ENCODE results near the gene MGAT4B. TPM values are rescaled to one million over a fixed set of nuclear protein-coding genes. Genes with fewer than 3 reads are reported as not detected.

The MGAT4B gene
- total RNA-seq, 2 donors from 2014 or later = 137 to 168 TPM

DNA sequence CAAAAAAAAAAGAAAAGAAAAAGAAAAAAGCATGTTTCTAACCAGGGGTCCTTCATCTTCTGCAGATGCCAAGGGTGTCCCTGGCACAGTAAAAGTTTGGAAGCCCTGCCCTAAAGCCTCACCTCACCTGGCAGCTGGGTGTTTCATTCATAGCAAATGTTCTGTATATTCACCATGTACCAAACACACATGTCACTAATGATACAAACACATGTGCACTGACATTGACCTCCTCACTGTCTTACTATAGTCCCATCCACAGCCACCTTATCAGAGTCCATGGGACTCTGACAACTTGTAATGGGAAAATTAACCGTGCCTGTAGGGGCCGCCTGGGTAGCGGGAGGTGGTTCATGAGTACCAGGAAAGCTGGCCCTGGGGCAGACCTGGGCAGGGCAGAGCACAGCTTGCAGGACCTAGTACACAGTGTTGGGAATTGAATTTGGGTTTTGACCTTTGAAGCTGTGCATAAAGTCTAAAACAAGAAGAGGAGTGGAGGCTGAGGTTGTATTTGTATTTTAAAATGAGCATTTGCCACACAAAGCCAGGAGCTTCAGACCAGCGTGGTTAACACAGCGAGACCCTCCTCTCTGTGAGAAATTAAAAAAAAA is 6.4 kb upstream of the MGAT4B start:
- ATAC-seq (no peak), DNase-seq (no peak)
- peaks cover 4% of the 10 kb centered on the region for H3K4me1 Mint-ChIP-seq
- no peak overlapping the region for H3K27ac Mint-ChIP-seq
- no peaks in the 10 kb centered on the region for H3K36me3 Mint-ChIP-seq (ENCODE audit: low read depth)
- no peaks in the 10 kb centered on the region for H3K27me3 Mint-ChIP-seq
- no peak overlapping the region for H3K4me3 Mint-ChIP-seq
- no peaks in the 10 kb centered on the region for H3K9me3 ChIP-seq (ENCODE audit: control insufficient read depth, low read length, poor library complexity, severe bottlenecking)

DNA sequence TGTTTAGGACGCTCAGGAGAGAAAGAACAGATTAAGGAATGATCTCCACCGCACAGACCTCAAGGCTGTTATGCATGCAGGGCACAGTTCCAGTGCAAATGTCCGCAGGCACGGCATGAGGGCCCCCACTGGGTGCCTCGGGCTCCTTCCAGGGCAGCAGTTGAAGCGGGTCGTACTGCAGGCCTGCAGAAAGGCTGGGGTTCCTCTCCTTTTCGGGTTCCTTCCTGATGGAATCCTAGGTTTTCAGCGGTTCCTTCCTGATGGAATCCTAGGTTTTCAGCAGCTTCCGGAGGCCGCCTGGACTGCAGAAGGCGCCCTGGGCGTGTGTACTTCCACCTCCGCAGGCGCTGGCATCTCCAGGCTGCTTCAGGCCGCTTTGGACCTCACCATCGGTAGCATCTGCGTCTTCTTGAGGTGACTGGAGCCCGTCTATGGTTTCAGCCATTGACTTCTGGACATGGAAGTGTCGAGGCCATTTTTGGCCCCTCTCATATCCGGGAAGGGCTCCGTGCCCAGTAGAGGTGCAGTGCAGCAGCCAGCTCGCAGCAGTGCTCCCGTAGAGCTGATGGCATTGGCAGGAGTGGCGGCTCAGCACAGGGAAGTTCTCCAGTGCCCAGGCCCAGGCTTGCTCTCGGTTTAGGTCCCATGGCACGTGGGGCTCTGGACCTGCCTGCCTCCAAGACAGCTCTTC is 5.6 kb upstream of the MGAT4B start:
- ATAC-seq (no peak), DNase-seq (no peak)
- Mint-ChIP-seq H3K4me3 (no peak overlapping the region), H3K27ac (no peak overlapping the region), H3K27me3 (no peaks in the 10 kb centered on the region), H3K36me3 (ENCODE audit: low read depth) (no peaks in the 10 kb centered on the region), H3K4me1 (peaks cover 3% of the 10 kb centered on the region)
- no peaks in the 10 kb centered on the region for H3K9me3 ChIP-seq (ENCODE audit: control insufficient read depth, low read length, poor library complexity, severe bottlenecking)

DNA sequence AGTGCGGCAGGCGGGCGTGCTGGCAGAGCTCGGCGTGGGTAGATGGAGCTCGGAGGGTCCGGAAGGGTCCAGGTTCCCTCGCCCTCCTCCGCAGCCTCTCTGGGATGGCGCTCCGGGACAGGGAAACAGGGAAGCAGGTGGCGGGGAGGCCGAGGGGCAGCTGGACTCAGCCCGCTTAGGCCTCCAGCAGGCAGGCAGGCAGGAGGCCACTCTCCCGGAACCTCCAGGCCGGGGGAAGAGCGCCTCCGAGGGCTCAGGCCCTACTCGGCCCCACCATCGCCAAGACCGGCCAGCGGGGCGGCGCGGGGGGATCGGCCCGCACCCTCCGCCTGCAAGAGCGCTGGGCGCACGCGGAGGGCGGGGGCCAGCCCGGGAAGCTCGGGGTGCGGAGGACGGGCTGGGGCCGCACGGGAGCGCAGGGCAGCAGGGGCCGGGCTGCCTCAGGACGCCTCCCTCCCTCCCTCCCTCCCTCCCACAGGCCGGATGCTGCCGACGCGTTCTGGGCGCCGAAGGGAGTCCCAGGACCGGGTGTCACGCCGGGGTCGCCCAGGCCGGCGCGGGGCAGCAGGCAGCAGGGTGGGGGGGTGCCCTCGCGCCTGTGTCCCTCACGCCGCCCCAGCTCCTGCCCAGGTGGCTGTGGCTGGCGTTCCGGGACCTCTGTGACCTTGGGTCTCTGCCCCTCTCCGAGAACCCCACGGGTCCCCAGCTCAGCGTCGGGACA is 977 bp downstream of the MGAT4B start:
- peak overlapping the region; percentile 66 for H3K27ac Mint-ChIP-seq
- peak overlapping the region; percentile 90 for H3K4me3 Mint-ChIP-seq
- DNase-seq (no peak), ATAC-seq (no peak)
- H3K9me3 ChIP-seq (ENCODE audit: control insufficient read depth, low read length, poor library complexity, severe bottlenecking) = no peaks in the 10 kb centered on the region
- peaks cover 2% of the 10 kb centered on the region for H3K36me3 Mint-ChIP-seq (ENCODE audit: low read depth)
- H3K4me1 Mint-ChIP-seq = peaks cover 29% of the 10 kb centered on the region
- H3K27me3 Mint-ChIP-seq = no peaks in the 10 kb centered on the region

DNA sequence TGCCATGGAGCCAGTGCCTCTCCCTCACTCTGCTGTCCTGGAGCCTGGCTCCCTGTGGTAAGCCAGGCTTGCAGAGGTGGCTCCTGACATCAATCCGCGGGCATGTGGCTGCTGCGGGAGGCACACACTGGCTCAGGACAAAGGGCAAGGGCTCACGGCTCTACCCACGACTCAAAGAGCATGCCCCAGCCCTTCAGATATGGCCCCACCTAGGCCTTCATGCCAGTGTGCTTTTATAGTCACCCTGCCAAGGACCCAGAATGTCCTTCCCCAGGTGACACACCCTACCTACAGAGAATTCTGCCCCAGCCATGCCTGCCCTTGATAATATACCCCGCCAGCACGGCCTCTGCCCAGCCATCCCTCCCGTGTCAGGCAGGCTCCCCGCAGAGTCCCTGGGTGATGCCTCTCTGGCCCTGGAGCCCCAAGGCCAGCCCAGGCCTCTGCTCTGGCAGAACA is 1.6 kb downstream of the MGAT4B start:
- H3K4me3 Mint-ChIP-seq = peak overlapping the region; percentile 90
- H3K9me3 ChIP-seq (ENCODE audit: control insufficient read depth, low read length, poor library complexity, severe bottlenecking) = no peaks in the 10 kb centered on the region
- peaks cover 29% of the 10 kb centered on the region for H3K4me1 Mint-ChIP-seq
- H3K36me3 Mint-ChIP-seq (ENCODE audit: low read depth) = peaks cover 2% of the 10 kb centered on the region
- peak overlapping the region; percentile 66 for H3K27ac Mint-ChIP-seq
- ATAC-seq (no peak), DNase-seq (no peak)
- H3K27me3 Mint-ChIP-seq = no peaks in the 10 kb centered on the region

DNA sequence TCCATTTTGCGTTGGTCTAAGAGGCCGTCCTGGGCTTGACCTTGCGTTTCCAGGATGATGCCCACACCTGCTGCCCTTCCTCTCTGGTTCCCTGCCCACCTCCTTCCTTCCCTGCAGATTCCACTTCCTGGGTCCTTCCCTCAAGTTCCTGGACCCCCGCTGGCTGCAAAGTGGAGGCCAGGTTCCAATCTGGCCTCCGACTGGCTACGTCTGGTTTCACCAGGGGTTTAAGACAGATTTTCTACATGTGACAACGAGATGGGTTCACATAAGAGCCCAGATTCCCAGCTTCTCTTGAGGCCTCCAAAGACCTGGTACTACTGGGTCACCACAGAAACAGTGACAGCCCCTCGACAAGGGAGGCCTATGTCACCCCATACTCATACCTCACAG is 2.1 kb downstream of the MGAT4B start:
- peak overlapping the region; percentile 66 for H3K27ac Mint-ChIP-seq
- peaks cover 2% of the 10 kb centered on the region for H3K36me3 Mint-ChIP-seq (ENCODE audit: low read depth)
- no peaks in the 10 kb centered on the region for H3K9me3 ChIP-seq (ENCODE audit: control insufficient read depth, low read length, poor library complexity, severe bottlenecking)
- H3K27me3 Mint-ChIP-seq = no peaks in the 10 kb centered on the region
- peaks cover 29% of the 10 kb centered on the region for H3K4me1 Mint-ChIP-seq
- H3K4me3 Mint-ChIP-seq = peak overlapping the region; percentile 90
- DNase-seq (no peak), ATAC-seq (no peak)

DNA sequence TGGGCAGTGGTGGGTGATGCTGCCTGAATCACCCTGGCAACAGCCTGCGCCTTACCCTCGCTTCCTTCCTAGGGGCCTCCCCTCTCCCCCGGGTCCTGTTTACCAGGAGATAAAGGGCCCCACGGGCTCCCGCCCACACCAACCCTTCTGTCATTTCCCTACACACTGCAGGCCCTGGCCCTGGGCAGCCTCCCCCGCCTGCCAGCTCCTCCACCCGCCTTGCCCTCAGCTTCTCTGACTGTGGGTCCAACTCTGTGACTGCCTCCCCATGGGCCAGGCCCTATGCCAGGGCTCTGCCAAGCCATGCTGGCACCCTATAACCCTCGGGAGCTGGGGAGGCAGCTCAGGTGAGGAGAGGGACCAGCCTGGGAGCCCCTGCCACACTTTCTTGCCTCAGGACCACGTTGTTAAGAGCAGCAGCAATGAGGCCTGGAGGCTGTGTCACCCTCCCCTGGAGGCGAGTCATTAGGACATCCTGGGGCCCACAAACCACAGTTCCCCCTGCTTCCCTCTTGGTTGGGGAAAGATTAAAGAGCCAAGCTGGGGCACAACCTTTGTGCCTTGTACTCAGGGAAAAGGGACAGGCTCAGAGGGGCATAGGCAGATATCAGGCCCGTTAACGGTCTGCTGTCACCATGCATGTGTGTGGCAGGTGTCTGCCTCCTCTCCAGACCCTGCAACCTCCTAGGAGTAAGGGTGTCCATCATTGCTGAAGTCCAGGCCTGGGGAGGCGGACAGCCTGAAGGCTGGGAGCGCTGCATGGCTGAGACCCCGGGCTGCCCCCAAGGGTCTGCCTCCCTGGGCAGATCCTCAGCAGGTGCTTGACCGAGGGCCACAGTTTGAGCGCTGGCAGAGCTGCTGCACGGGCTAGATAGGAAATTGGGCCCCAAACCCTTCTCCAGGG is 2.8 kb downstream of the MGAT4B start:
- ATAC-seq (peak; percentile 17), DNase-seq (no peak)
- H3K4me3 Mint-ChIP-seq = peak overlapping the region; percentile 79
- no peaks in the 10 kb centered on the region for H3K9me3 ChIP-seq (ENCODE audit: control insufficient read depth, low read length, poor library complexity, severe bottlenecking)
- H3K4me1 Mint-ChIP-seq = peaks cover 29% of the 10 kb centered on the region
- peaks cover 2% of the 10 kb centered on the region for H3K36me3 Mint-ChIP-seq (ENCODE audit: low read depth)
- peak overlapping the region; percentile 66 for H3K27ac Mint-ChIP-seq
- H3K27me3 Mint-ChIP-seq = no peaks in the 10 kb centered on the region

DNA sequence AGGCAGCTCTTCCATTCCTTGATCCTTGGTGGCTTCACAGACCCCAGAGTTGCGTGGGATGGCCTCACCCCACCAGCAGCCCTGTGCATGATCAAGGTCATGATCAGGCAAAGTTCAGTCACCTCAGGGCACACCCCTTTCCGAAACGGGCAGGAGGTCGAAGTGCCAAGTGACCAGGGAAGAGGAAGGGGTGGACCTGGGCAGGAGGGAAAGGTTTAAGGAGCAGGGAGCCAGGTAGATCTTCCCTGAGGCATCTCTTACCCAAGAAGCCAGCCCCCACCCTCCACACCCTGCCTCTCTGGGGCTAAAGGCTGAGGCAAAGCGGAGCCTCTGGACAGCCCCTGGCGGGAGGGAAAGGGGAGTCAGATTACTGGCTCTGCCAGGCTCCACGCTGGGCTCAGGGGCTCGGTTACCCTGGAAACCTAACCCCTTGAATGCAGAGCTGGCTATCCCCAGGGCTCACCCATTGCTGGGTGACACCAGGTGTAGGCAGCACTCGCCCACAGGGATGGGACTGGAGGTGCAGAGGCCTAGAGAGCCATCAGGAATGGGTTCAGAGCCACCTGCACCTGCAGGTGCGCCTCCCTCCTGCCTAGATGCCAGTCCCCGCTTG is 3.6 kb downstream of the MGAT4B start:
- ATAC-seq (no peak), DNase-seq (no peak)
- H3K36me3 Mint-ChIP-seq (ENCODE audit: low read depth) = peaks cover 2% of the 10 kb centered on the region
- H3K4me1 Mint-ChIP-seq = peaks cover 29% of the 10 kb centered on the region
- peak overlapping the region; percentile 25 for H3K4me3 Mint-ChIP-seq
- no peaks in the 10 kb centered on the region for H3K9me3 ChIP-seq (ENCODE audit: control insufficient read depth, low read length, poor library complexity, severe bottlenecking)
- H3K27me3 Mint-ChIP-seq = no peaks in the 10 kb centered on the region
- no peak overlapping the region for H3K27ac Mint-ChIP-seq

DNA sequence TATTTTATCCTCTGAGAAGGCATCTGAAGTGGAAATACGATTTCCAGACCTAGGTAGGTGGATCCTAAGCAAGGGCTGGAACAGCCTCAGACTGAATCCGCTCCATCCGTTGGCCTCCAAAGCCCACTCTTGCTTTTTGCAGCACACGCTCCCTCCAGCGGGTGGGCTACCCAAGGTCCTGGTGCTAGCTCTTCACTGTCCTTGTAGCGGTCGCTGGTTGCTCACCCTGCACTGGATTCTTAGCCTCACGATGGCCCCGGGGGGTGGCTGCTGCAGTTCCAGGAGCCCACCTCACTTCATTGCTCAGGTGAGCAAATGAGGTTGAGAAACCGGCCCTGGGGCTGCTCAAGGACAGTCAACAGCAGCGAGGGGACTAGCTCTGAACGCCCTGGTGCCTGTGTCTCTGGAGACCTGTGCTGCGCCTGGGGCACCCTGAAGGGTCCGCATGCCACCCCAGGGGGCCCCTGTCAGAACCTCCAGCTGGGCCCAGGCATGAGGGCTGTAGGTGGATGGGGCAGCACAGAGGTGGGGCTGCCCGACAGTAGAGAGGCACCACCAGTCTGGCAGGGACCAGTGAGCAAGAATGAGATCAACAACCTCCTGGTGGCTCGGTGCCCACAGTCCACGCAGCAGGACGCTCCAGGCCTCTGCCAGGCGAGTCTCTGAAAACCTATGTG is 4.3 kb downstream of the MGAT4B start:
- no peaks in the 10 kb centered on the region for H3K9me3 ChIP-seq (ENCODE audit: control insufficient read depth, low read length, poor library complexity, severe bottlenecking)
- DNase-seq = no peak
- Mint-ChIP-seq H3K27me3 (no peaks in the 10 kb centered on the region), H3K36me3 (ENCODE audit: low read depth) (peaks cover 2% of the 10 kb centered on the region), H3K27ac (no peak overlapping the region), H3K4me3 (peak overlapping the region; percentile 25), H3K4me1 (peaks cover 27% of the 10 kb centered on the region)
- ATAC-seq = no peak

DNA sequence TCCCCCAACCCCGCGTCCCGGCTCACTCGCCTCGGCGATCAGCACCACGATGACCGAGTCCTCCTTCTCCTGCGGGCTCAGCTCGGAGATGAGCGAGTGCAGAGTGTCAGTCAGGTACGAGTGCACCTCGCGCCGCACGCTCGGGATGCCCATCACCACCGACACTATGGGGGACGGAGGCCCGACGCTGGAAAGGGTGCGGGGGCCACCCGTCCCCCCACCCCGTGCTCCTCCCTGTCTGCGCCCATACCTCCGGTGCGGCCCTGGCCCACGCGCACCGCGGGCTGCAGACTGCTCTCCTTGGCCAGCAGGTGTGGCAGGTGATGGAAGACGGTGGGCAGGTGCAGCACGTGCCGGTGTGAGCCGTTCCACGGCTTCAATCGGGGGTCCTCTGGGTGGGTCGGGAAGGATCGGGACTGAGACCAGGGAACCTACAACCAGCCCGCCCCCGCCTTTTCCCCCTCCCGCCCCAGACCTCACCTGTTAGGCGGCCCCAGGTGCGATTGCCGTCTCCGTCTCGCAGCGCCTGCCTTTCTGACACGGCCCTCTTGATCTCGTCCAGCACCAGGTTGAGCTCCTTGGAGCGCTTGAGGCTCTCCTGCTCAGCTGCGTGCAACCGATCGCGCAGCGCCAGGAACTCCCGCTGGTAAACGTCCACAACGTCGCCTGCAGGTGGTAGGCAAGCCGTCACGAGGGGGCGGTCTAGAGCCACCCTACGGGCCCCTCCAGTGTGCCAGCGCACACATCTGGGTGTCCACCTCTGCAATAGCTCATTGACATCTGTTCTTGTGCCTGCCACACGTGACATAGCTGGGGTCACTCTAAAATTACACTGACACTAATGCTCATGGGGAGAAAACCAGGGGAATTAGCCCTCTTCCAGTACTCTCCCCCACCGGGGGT is 5.1 kb downstream of the MGAT4B start:
- peak; percentile 68 for ATAC-seq
- no peaks in the 10 kb centered on the region for H3K9me3 ChIP-seq (ENCODE audit: control insufficient read depth, low read length, poor library complexity, severe bottlenecking)
- Mint-ChIP-seq H3K4me1 (peaks cover 33% of the 10 kb centered on the region), H3K4me3 (peak overlapping the region; percentile 43), H3K27me3 (no peaks in the 10 kb centered on the region), H3K27ac (no peak overlapping the region), H3K36me3 (ENCODE audit: low read depth) (peaks cover 2% of the 10 kb centered on the region)
- peak; percentile 66 to 86 (median 68) for DNase-seq

DNA sequence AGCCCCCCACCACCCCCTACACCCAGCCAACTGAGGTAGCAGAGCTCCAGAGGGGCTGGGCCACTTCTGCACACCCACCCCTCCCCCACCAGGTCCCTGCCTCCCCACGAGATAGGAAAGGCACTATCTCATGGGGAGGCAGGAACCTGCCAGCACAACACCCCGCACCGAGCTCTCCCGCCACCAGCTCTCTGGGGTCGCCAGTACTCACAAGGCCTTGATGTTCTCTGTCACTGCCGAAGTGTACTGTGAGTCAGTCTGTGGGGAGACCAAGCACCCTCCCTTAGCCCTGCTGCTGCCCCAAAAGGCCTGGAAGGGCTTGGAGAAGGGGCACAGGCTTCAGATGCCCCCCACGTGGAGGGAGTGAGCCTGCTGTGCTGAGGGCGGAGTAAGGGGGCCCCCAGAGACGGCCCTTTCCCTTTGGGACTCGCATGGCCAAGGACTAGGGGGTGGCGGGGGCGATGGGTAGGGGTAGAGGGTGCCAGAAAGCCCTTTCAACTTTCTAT is 5.9 kb downstream of the MGAT4B start:
- no peak for DNase-seq
- H3K9me3 ChIP-seq (ENCODE audit: control insufficient read depth, low read length, poor library complexity, severe bottlenecking) = no peaks in the 10 kb centered on the region
- Mint-ChIP-seq H3K27ac (no peak overlapping the region), H3K27me3 (no peaks in the 10 kb centered on the region), H3K4me3 (no peak overlapping the region), H3K36me3 (ENCODE audit: low read depth) (peaks cover 2% of the 10 kb centered on the region), H3K4me1 (peaks cover 33% of the 10 kb centered on the region)
- no peak for ATAC-seq

DNA sequence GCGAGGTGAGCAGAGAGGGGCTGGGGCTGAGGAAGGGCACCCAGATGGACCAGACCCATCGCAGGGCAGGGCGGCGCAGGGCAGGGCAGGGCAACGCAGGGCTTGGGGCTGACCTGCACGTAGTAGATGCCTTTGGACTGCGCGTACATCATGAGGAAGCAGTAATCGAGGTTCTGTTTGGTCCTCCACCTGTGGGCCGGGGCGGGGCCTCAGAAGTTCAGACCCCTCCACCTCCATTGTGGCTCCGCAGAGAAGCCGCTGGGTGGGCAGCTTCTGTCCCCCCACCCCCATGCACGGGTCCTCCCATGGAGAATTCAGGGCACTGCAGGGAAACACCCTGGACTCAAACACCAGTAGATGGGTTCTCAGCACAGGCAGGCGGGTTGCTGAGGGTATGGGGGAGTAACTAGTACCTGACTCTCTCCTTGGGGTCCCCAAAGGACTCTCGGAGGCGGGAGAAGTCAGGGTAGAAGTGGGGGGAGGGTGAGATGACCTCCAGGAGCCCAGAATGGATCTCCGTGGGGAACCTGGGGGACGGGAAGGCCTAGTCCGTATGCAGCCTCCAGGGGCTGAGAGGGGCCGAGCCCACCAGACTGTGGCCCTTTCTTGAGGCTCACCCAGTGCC is 6.5 kb downstream of the MGAT4B start:
- Mint-ChIP-seq H3K36me3 (ENCODE audit: low read depth) (peaks cover 2% of the 10 kb centered on the region), H3K27me3 (no peaks in the 10 kb centered on the region), H3K4me3 (no peak overlapping the region), H3K27ac (no peak overlapping the region), H3K4me1 (peaks cover 30% of the 10 kb centered on the region)
- ATAC-seq (no peak), DNase-seq (no peak)
- H3K9me3 ChIP-seq (ENCODE audit: control insufficient read depth, low read length, poor library complexity, severe bottlenecking) = no peaks in the 10 kb centered on the region
